Naive thymus-derived CD4-positive, alpha-beta T cell (primary cell): ENCODE measurements around the gene RNF207. TPM values are rescaled to one million over a fixed set of nuclear protein-coding genes. Genes with fewer than 3 reads are reported as not detected.

ENCODE experiments used
- ATAC-seq: fragments of 150-1000 bp; cut with Tn5 transposase; 2 replicates; pipeline ENCODE4 v1.10.0; 2021; ENCODE audit warnings: mild to moderate bottlenecking, moderate library complexity
- CTCF ChIA-PET: fragments of 350-600 bp; sonication (Branson Sonifier 250); formaldehyde crosslinking; loops from one replicate; lab custom pipeline; 2021; ENCODE audit warnings: antibody characterized with exemption; lab: Charles Lee
- POLR2A ChIA-PET: fragments of 350-600 bp; sonication (Branson Sonifier 250); formaldehyde crosslinking; loops from one replicate; lab custom pipeline; 2021; ENCODE audit warnings: antibody characterized with exemption, inconsistent platforms; lab: Charles Lee
- DNase-seq, 9 donors: peaks; one replicate each; pipeline versions ENCODE4 v3.0.0 to v3.0.0-alpha.2; 2020 to 2022; ENCODE audit warnings: mixed read lengths in 1 of 9
- H3K27ac ChIP-seq: one replicate; pipeline ENCODE4 v1.7.0; 2013; ENCODE audit warnings: mild to moderate bottlenecking, low read depth, low read length, moderate library complexity
- H3K27me3 ChIP-seq, 2 donors: one replicate each; pipeline ENCODE4 v1.7.0; 2013; ENCODE audit warnings: low read length in 2 of 2, mild to moderate bottlenecking in 2 of 2, moderate library complexity in 2 of 2; ENCODE audit not compliant: control insufficient read depth in 2 of 2, insufficient read depth in 2 of 2
- H3K36me3 ChIP-seq, 3 experiments: 1 replicate in 2 of 3; 2 replicates in 1 of 3; pipeline ENCODE4 v1.7.0; 2013; ENCODE audit warnings: low read length in 3 of 3, mild to moderate bottlenecking in 3 of 3, moderate library complexity in 1 of 3; ENCODE audit not compliant: insufficient read depth in 3 of 3, control insufficient read depth in 2 of 3
- H3K4me1 ChIP-seq, 2 donors: one replicate each; pipeline ENCODE4 v1.7.0; 2013; ENCODE audit warnings: low read length in 2 of 2, mild to moderate bottlenecking in 2 of 2, moderate library complexity in 1 of 2; ENCODE audit not compliant: control insufficient read depth in 2 of 2, insufficient read depth in 2 of 2
- H3K4me3 ChIP-seq: 2 replicates; pipeline ENCODE4 v1.7.0; 2013; ENCODE audit warnings: mild to moderate bottlenecking, low read length
- H3K9me3 ChIP-seq, 3 experiments: 1 replicate in 2 of 3; 2 replicates in 1 of 3; pipeline ENCODE4 v1.7.0; 2013; ENCODE audit warnings: low read length in 3 of 3; ENCODE audit not compliant: control insufficient read depth in 2 of 3
- H3K27ac Mint-ChIP-seq, 9 donors: one replicate each; pipeline ENCODE4 v1.8.0; 2020 to 2022; ENCODE audit warnings: mixed read lengths in 9 of 9, mild to moderate bottlenecking in 8 of 9, moderate library complexity in 5 of 9, inconsistent platforms in 2 of 9
- H3K27me3 Mint-ChIP-seq, 5 donors: one replicate each; pipeline ENCODE4 v1.8.0; 2021 to 2022; ENCODE audit warnings: mixed read lengths in 5 of 5, mild to moderate bottlenecking in 1 of 5
- H3K36me3 Mint-ChIP-seq, 5 donors: one replicate each; pipeline ENCODE4 v1.8.0; 2020 to 2022; ENCODE audit warnings: mixed read lengths in 5 of 5, mild to moderate bottlenecking in 3 of 5, inconsistent platforms in 1 of 5
- H3K4me1 Mint-ChIP-seq, 7 donors: one replicate each; pipeline ENCODE4 v1.8.0; 2020 to 2022; ENCODE audit warnings: mixed read lengths in 7 of 7, mild to moderate bottlenecking in 3 of 7, inconsistent platforms in 1 of 7
- H3K4me3 Mint-ChIP-seq, 10 donors: one replicate each; pipeline ENCODE4 v1.8.0; 2020 to 2022; ENCODE audit warnings: mild to moderate bottlenecking in 10 of 10, mixed read lengths in 10 of 10, moderate library complexity in 6 of 10, inconsistent platforms in 2 of 10
- H3K9me3 Mint-ChIP-seq, 11 donors: one replicate each; pipeline ENCODE4 v1.8.0; 2020 to 2022; ENCODE audit warnings: mixed read lengths in 11 of 11, mild to moderate bottlenecking in 4 of 11, inconsistent platforms in 1 of 11, moderate library complexity in 1 of 11
- intact Hi-C, 2 donors: fragments of 100-400 bp; cut with micrococcal nuclease; formaldehyde crosslinking; loops; one replicate each; pipeline ENCODE4 v1.15.1; 2023
- polyA plus RNA-seq, 2 donors: library from polyadenylated mRNA; unstranded; fragments of 300-500 nt; fragmentation: Illumina TruSeq; gene quantifications; one replicate each; pipeline ENCODE4 v1.2.3, GENCODE V29; 2021
- total RNA-seq, 6 experiments: library from RNA in 5 of 6; stranded (reverse) in 5 of 6; gene quantifications; 1 replicate in 5 of 6; 2 replicates in 1 of 6; pipeline ENCODE4 v1.2.3 and lab custom pipeline; 2021 to 2026

The RNF207 gene
- total and polyA plus RNA-seq, 7 experiments from 2014 or later = 0.09 to 83.6 (median 0.81) TPM

DNA sequence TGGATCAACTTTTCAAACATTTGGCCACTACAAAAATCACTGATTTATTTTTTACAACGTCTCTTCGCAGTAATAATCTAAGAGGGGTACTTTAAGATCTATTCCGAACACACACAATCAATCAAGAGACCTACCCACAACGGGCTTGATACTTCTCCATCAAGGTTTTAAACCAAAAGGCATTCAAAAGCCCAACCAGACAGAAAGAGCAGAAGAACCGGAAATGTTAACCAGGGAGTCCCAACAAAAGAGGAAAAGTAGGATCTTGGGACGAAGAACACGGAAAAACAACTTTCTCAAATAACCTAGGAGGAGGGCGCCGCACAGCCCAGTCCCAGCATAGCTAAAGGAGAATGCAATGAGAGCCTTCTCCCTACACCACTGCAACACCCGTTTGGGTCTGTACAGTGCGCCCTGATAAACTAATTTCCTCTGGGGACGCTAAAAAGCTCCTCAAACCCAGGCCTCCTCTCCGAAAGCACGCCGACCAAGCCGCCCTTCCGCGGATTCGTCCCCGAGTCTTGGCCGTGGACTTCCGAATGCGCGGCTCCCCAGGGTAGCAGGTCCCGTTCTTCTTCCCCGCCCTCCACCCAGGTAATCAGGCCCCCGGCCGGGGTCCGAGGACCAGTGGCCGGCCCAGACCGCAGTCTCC, 7.1 kb upstream of the RNF207 start:
- H3K27ac Mint-ChIP-seq = peak overlapping the region; percentile 82 to 96 (median 93)
- Histone ChIP-seq H3K27me3 (no peaks in the 10 kb centered on the region), H3K27ac (peak overlapping the region; percentile 85), H3K4me3 (peak overlapping the region; percentile 79), H3K4me1 (peaks cover 24 to 25% of the 10 kb centered on the region in 2 donors), H3K36me3 (peaks cover 0 to 37% (median 8%) of the 10 kb centered on the region in 3 experiments), H3K9me3 (no peaks in the 10 kb centered on the region)
- ATAC-seq (peak; percentile 2), DNase-seq (peak in 2 of 9 donors; percentile 18 to 25)
- H3K9me3 Mint-ChIP-seq = peaks cover 0 to 4% (median 0%) of the 10 kb centered on the region in 11 donors
- no peaks in the 10 kb centered on the region for H3K27me3 Mint-ChIP-seq
- H3K36me3 Mint-ChIP-seq = peaks cover 3 to 20% (median 19%) of the 10 kb centered on the region in 5 donors
- peak overlapping the region; percentile 85 to 98 (median 94) for H3K4me3 Mint-ChIP-seq
- ChIA-PET CTCF (interaction anchor here (0.7 kb wide), 1 partner anchor 46 kb away, joined by 3 read pairs; no protein-coding TSS in a partner anchor), POLR2A (interaction anchor here (0.6 to 0.8 kb wide), 3 partner anchors 38 to 403 kb away, joined by 3 to 4 read pairs (median 3); partner anchors contain the start of genes ICMT and KLHL21)
- intact Hi-C loops = loop anchor here (1.0 to 2.0 kb wide), 11 partner anchors 9 to 586 kb away; partner anchors contain the start of genes ICMT (in 2 of the 2), NPHP4 (in 2 of the 2), PHF13 (in 2 of the 2) and ACOT7 (in 1 of the 2)
- peaks cover 40 to 60% (median 47%) of the 10 kb centered on the region in 7 donors for H3K4me1 Mint-ChIP-seq

GRCh38 chr1:6199298-6200187, 6.4 kb upstream of the RNF207 start, which contains the start of gene RPL22:
RPL22 (minus strand) TSS chr1:6199595; CDS start chr1:6199573, 22 bp downstream.
- intact Hi-C loops = loop anchor here (1.0 to 10.0 kb wide), 12 partner anchors 8 to 585 kb away; partner anchors contain the start of genes ICMT (in 2 of the 2), NPHP4 (in 2 of the 2), PHF13 (in 2 of the 2) and ACOT7 (in 1 of the 2)
- peaks cover 0 to 4% (median 0%) of the 10 kb centered on the region in 11 donors for H3K9me3 Mint-ChIP-seq
- H3K27me3 Mint-ChIP-seq = peaks cover 0 to under 1% (median 0%) of the 10 kb centered on the region in 5 donors
- Histone ChIP-seq H3K4me1 (peaks cover 24 to 25% of the 10 kb centered on the region in 2 donors), H3K27ac (peak within 1 kb of the TSS; percentile 85), H3K27me3 (no peaks in the 10 kb centered on the region), H3K4me3 (peak within 1 kb of the TSS; percentile 79), H3K36me3 (peaks cover 0 to 29% (median under 1%) of the 10 kb centered on the region in 3 experiments), H3K9me3 (no peaks in the 10 kb centered on the region)
- DNase-seq (peak; percentile 79 to 98 (median 96)), ATAC-seq (peak; percentile 99)
- peaks cover 3 to 20% (median 19%) of the 10 kb centered on the region in 5 donors for H3K36me3 Mint-ChIP-seq
- H3K4me3 Mint-ChIP-seq = peak within 1 kb of the TSS; percentile 85 to 98 (median 94)
- H3K27ac Mint-ChIP-seq = peak within 1 kb of the TSS; percentile 82 to 96 (median 93)
- peaks cover 40 to 56% (median 47%) of the 10 kb centered on the region in 7 donors for H3K4me1 Mint-ChIP-seq
- POLR2A ChIA-PET = interaction anchor here (0.7 to 1.7 kb wide), 5 partner anchors 14 to 403 kb away, joined by 3 to 8 read pairs (median 3); partner anchors contain the start of genes ICMT and KLHL21
- CTCF ChIA-PET = no interaction called here

DNA sequence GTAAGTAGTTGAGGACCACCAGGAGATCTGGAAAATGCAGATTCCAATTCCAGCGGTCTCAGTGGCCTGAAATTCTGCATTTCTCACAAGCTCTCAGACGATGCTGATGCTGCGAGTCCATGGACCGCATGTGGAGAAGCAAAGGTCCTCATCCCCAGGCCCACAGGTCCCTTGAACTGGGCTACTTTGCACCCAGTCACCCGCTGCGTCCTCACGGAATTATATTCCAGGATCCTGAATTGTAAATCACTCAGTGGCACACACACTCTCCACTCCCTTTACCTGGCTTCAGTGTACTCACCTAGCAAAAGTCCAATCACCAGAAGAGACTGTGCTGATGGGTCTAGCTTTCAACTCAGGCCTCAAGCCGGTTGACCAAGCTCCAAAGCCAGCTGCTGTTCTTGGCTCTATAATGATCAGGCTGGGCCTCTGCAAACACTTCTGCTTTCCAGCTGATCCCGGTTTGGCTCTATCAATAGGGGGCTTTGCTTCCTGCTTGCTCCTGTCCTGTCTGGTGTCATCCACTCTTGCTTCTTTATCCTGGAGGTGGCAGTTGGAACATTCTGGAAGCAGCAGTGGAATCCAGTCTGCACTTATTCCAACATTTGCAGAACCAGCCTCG, 5.6 kb upstream of the RNF207 start:
- ATAC-seq (no peak), DNase-seq (no peak)
- Mint-ChIP-seq H3K27ac (peak overlapping the region; percentile 54 to 96 (median 93)), H3K36me3 (peaks cover 3 to 20% (median 19%) of the 10 kb centered on the region in 5 donors), H3K4me1 (peaks cover 40 to 62% (median 50%) of the 10 kb centered on the region in 7 donors), H3K9me3 (peaks cover 0 to 4% (median 0%) of the 10 kb centered on the region in 11 donors), H3K27me3 (peaks cover 0 to 3% (median 0%) of the 10 kb centered on the region in 5 donors), H3K4me3 (peak overlapping the region; percentile 85 to 98 (median 94))
- ChIA-PET CTCF (no interaction called here), POLR2A (interaction anchor here (0.8 to 1.7 kb wide), 4 partner anchors 15 to 174 kb away, joined by 3 to 8 read pairs (median 3); partner anchors contain the start of gene ICMT)
- H3K36me3 ChIP-seq = peaks cover 0 to 26% (median 0%) of the 10 kb centered on the region in 3 experiments
- no peaks in the 10 kb centered on the region for H3K27me3 ChIP-seq
- no peaks in the 10 kb centered on the region for H3K9me3 ChIP-seq
- H3K27ac ChIP-seq = peak overlapping the region; percentile 85
- intact Hi-C loops = loop anchor here in 1 of 2 donors (10.0 kb wide), 1 partner anchor 95 kb away; no protein-coding TSS in a partner anchor
- peaks cover 24 to 25% of the 10 kb centered on the region in 2 donors for H3K4me1 ChIP-seq
- peak overlapping the region; percentile 79 for H3K4me3 ChIP-seq

DNA sequence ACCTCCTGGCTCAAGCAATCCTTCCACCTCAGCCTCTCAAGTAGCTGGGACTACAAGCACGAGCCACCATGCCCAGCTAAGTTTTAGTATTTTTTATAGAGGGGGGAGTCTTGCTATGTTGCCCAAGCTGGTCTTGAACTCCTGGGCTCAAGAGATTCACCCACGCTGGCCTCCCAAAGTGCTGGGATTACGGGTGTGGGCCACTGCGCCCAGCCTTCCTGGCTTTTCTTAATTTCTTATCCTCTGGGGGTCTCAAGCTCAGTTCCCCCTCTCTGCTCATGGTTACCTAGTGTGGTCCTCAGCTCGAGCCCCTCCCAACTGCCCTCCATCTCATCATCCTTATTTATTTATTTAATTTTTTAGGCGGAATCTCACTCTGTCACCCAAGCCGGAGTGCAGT, 3.7 kb upstream of the RNF207 start:
- Histone ChIP-seq H3K36me3 (peaks cover 0 to 10% (median 0%) of the 10 kb centered on the region in 3 experiments), H3K4me3 (no peak overlapping the region), H3K4me1 (peaks cover 24 to 26% of the 10 kb centered on the region in 2 donors), H3K27me3 (peaks cover 0 to 6% of the 10 kb centered on the region in 2 donors), H3K9me3 (no peaks in the 10 kb centered on the region), H3K27ac (no peak overlapping the region)
- Mint-ChIP-seq H3K27me3 (peaks cover 0 to 8% (median 0%) of the 10 kb centered on the region in 5 donors), H3K9me3 (peaks cover 0 to 4% (median 0%) of the 10 kb centered on the region in 11 donors), H3K4me1 (peaks cover 32 to 54% (median 44%) of the 10 kb centered on the region in 7 donors), H3K36me3 (peaks cover 0 to 12% (median 5%) of the 10 kb centered on the region in 5 donors), H3K27ac (peak overlapping the region in 2 of 9 donors; percentile 47 to 48), H3K4me3 (peak overlapping the region in 3 of 10 donors; percentile 12 to 21 (median 17))
- POLR2A ChIA-PET = interaction anchor here (0.6 kb wide), 1 partner anchor 9 kb away, joined by 6 read pairs; no protein-coding TSS in a partner anchor
- intact Hi-C loops = loop anchor here in 1 of 2 donors (10.0 kb wide), 1 partner anchor 97 kb away; no protein-coding TSS in a partner anchor
- CTCF ChIA-PET = interaction anchor here (0.9 kb wide), 1 partner anchor 11 kb away, joined by 3 read pairs; no protein-coding TSS in a partner anchor
- DNase-seq (no peak), ATAC-seq (no peak)

DNA sequence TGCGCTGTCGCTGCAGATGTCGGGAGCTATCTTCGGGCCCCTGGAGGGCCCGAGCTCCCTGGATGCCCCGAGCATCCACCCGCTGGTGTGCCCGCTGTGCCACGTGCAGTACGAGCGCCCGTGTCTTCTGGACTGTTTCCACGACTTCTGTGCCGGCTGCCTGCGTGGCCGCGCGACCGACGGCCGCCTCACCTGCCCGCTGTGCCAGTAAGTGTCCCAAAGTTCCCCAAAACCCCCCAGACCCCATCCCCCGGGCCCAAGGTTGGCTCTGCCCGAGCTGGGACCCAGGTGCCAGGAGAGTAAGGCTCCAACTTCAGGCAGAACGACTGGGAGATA, 569 bp downstream of the RNF207 start:
- Mint-ChIP-seq H3K4me3 (peak overlapping the region; percentile 27 to 86 (median 70)), H3K9me3 (peaks cover 0 to 2% (median 0%) of the 10 kb centered on the region in 11 donors), H3K36me3 (peaks cover 0 to 11% (median 0%) of the 10 kb centered on the region in 5 donors), H3K4me1 (peaks cover under 1 to 22% (median 10%) of the 10 kb centered on the region in 7 donors), H3K27me3 (peaks cover 0 to 19% (median 6%) of the 10 kb centered on the region in 5 donors), H3K27ac (peak overlapping the region in 1 of 9 donors; percentile 23)
- Histone ChIP-seq H3K9me3 (no peaks in the 10 kb centered on the region), H3K27me3 (peaks cover 0 to 8% of the 10 kb centered on the region in 2 donors), H3K36me3 (no peaks in the 10 kb centered on the region), H3K27ac (no peak overlapping the region), H3K4me1 (peaks cover 0 to 5% of the 10 kb centered on the region in 2 donors), H3K4me3 (peak overlapping the region; percentile 58)
- ChIA-PET CTCF (interaction anchor here (0.6 to 1.3 kb wide), 2 partner anchors 17 to 25 kb away, joined by 3 to 4 read pairs; no protein-coding TSS in a partner anchor), POLR2A (interaction anchor here (0.9 kb wide), 1 partner anchor 90 kb away, joined by 3 read pairs; no protein-coding TSS in a partner anchor)
- no peak for ATAC-seq
- peak in 1 of 9 donors; percentile 27 for DNase-seq
- intact Hi-C loops = loop anchor here (1.0 to 10.0 kb wide), 3 partner anchors 29 to 396 kb away; partner anchors contain the start of genes ICMT (in 1 of the 2) and KLHL21 (in 1 of the 2)
